K562 (cell line): ENCODE data around the gene RYK. TPM values are rescaled to one million over a fixed set of nuclear protein-coding genes. Genes with fewer than 3 reads are reported as not detected.

Experiments used
- CBX1 ChIP-seq: sonication (generic); IDR thresholded peaks from 2 replicates; pipeline ENCODE4 v1.6.1; 2016; ENCODE audit warnings: antibody characterized with exemption, low read depth, mild to moderate bottlenecking
- FIP1L1 ChIP-seq: fragments of 200-400 bp; formaldehyde crosslinking; IDR thresholded peaks from 2 replicates; pipeline ENCODE4 v1.6.1; 2018; ENCODE audit warnings: mild to moderate bottlenecking, low read depth, low read length; ENCODE audit not compliant: poor library complexity, severe bottlenecking
- MEF2A ChIP-seq: IDR thresholded peaks from 2 replicates; pipeline ENCODE4 v1.6.1; 2011; ENCODE audit warnings: low read depth, mild to moderate bottlenecking, low read length, moderate library complexity; ENCODE audit not compliant: control insufficient read depth
- NRF1 ChIP-seq, 2 experiments: fragments of 450-650 bp; IDR thresholded peaks in 1 of 2; conservative IDR thresholded peaks in 1 of 2; 2 replicates each; pipeline ENCODE4 v1.6.1; 2014; ENCODE audit warnings: mild to moderate bottlenecking in 2 of 2
- RBBP5 ChIP-seq: fragments of 200-600 bp; sonication (generic); IDR thresholded peaks from 2 replicates; pipeline ENCODE4 v1.6.1; 2012; ENCODE audit warnings: borderline replicate concordance, mild to moderate bottlenecking, low read length, control low read depth, inconsistent platforms; ENCODE audit not compliant: insufficient read depth, poor library complexity, severe bottlenecking
- RBM14 ChIP-seq: fragments of 200-400 bp; formaldehyde crosslinking; IDR thresholded peaks from 2 replicates; pipeline ENCODE4 v1.6.1; 2018; ENCODE audit warnings: low read depth, mild to moderate bottlenecking, low read length, moderate library complexity, borderline replicate concordance; ENCODE audit not compliant: insufficient read depth
- SOX6 ChIP-seq: fragments of 450-650 bp; IDR thresholded peaks from 2 replicates; pipeline ENCODE4 v1.6.1; 2014; ENCODE audit warnings: mild to moderate bottlenecking
- SRF ChIP-seq, 2 experiments: fragments of 250-450, 450-650 bp in 1 of 2; sonication (Bioruptor Pico) in 1 of 2; sonication (generic) in 1 of 2; formaldehyde crosslinking; IDR thresholded peaks; 2 replicates each; pipeline versions ENCODE4 v1.5.0 to v1.5.1; 2020 to 2022; ENCODE audit warnings: mild to moderate bottlenecking in 1 of 2, missing genetic modification reagents in 1 of 2
- YY1 ChIP-seq, 3 experiments: IDR thresholded peaks; 2 replicates each; pipeline ENCODE4 v1.6.1; 2011; ENCODE audit warnings: low read length in 2 of 3, mild to moderate bottlenecking in 2 of 3, moderate library complexity in 2 of 3, borderline replicate concordance in 1 of 3, control low read depth in 1 of 3, low read depth in 1 of 3; ENCODE audit not compliant: insufficient read depth in 3 of 3, insufficient replicate concordance in 2 of 3, control insufficient read depth in 1 of 3, insufficient read length in 1 of 3; ENCODE audit errors: extremely low read depth in 1 of 3
- ZNF134 ChIP-seq: fragments of 250-450 bp; sonication (Bioruptor Pico); conservative IDR thresholded peaks from 2 replicates; pipeline ENCODE4 v1.4.0; 2020
- ZNF146 ChIP-seq: IDR thresholded peaks from one replicate; pipeline ENCODE4 v1.6.1; 2018; ENCODE audit warnings: missing compliant biosample characterization; ENCODE audit not compliant: unreplicated experiment
- ZNF584 ChIP-seq: fragments of 200-800 bp; sonication (Bioruptor generic); IDR thresholded peaks from 2 replicates; pipeline ENCODE4 v1.6.1; 2016; ENCODE audit warnings: low read depth, mild to moderate bottlenecking, missing genetic modification characterization, missing compliant biosample characterization
- polyA plus RNA-seq, 8 experiments: library from polyadenylated mRNA; depleted of rRNA in 4 of 8; stranded (reverse) in 5 of 8; unstranded in 3 of 8; fragments of >200 nt; fragmentation: Nextera tagmentation in 2 of 8; fragmentation: Illumina TruSeq in 1 of 8; extraction: Ambion mirVana in 2 of 8; extraction: Trizol in 1 of 8; gene quantifications; 2 replicates each; pipeline versions ENCODE4 v1.2.1 to v1.2.3, GENCODE V29; 2011 to 2014; ENCODE audit warnings: inconsistent platforms in 1 of 8, missing spikeins in 1 of 8
- total RNA-seq, 7 experiments: library from RNA; depleted of rRNA in 6 of 7; stranded (reverse); fragments of >200 nt in 6 of 7; fragmentation: Illumina TruSeq in 2 of 7; extraction: Trizol in 2 of 7; gene quantifications; 2 replicates each; pipeline versions ENCODE4 v1.2.1 to v1.2.3, GENCODE V29; 2011 to 2021; ENCODE audit warnings: low replicate concordance in 1 of 7
- TF ChIP-seq, protein P1 (sequence below), 2 experiments: fragments of 450-650 bp; formaldehyde crosslinking in 1 of 2; IDR thresholded peaks; 2 replicates each; pipeline versions ENCODE4 v1.4.0 to v1.6.1; 2014 to 2020; ENCODE audit warnings: mild to moderate bottlenecking in 2 of 2, borderline replicate concordance in 1 of 2, low read depth in 1 of 2
- TF ChIP-seq, protein P2 (sequence below): fragments of 250-450 bp; sonication (Bioruptor Pico); IDR thresholded peaks from 2 replicates; pipeline ENCODE4 v1.5.1; 2021; ENCODE audit warnings: mild to moderate bottlenecking

The RYK gene
- total and polyA plus RNA-seq, 9 of the 15 experiments (the other 6 are each of a cell fraction or from before 2014, with no cell fraction given) = 4.2 to 29.5 (median 16.6) TPM

DNA sequence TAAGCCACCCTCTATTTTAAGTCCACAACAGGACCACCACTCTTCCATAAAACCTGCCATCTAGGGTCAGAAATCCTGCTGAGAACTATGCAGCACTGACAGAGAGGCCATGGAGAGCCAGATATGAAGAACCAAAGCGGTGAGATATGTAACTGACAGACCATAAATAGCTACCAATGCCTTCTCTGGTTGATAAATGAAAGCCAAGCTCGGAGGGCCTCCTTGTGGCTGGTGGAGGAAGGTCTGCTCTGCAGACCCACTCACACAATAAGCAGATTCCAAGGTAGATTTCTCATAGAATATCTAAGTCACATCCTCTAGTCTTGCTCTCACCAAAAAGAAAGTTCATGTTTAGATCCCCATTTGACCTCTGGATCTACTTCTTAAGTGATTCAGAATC, 38.9 kb downstream of the RYK start (continued):
- TF ChIP-seq, protein P1, sequence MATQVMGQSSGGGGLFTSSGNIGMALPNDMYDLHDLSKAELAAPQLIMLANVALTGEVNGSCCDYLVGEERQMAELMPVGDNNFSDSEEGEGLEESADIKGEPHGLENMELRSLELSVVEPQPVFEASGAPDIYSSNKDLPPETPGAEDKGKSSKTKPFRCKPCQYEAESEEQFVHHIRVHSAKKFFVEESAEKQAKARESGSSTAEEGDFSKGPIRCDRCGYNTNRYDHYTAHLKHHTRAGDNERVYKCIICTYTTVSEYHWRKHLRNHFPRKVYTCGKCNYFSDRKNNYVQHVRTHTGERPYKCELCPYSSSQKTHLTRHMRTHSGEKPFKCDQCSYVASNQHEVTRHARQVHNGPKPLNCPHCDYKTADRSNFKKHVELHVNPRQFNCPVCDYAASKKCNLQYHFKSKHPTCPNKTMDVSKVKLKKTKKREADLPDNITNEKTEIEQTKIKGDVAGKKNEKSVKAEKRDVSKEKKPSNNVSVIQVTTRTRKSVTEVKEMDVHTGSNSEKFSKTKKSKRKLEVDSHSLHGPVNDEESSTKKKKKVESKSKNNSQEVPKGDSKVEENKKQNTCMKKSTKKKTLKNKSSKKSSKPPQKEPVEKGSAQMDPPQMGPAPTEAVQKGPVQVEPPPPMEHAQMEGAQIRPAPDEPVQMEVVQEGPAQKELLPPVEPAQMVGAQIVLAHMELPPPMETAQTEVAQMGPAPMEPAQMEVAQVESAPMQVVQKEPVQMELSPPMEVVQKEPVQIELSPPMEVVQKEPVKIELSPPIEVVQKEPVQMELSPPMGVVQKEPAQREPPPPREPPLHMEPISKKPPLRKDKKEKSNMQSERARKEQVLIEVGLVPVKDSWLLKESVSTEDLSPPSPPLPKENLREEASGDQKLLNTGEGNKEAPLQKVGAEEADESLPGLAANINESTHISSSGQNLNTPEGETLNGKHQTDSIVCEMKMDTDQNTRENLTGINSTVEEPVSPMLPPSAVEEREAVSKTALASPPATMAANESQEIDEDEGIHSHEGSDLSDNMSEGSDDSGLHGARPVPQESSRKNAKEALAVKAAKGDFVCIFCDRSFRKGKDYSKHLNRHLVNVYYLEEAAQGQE (IDR thresholded peaks at IDR 0.05; ENCODE audit: borderline replicate concordance) = peak; percentile 24; the same call in 1 of the 2 replicates
- TF ChIP-seq, protein P1 (CRISPR knock-in tag; IDR thresholded peaks at IDR 0.05; ENCODE audit: low read depth) = no peak
- TF ChIP-seq CBX1 (no peak), SOX6 (no peak), RBBP5 (no peak), MEF2A (peak; percentile 87), RBM14 (no peak), ZNF584 (no peak), FIP1L1 (no peak), ZNF134 (no peak), YY1 (IDR thresholded peaks at IDR 0.05; ENCODE audit: borderline replicate concordance in 1 of 3, control insufficient read depth in 1 of 3, extremely low read depth in 1 of 3, insufficient read depth in 3 of 3, insufficient read length in 1 of 3, insufficient replicate concordance in 2 of 3, low read depth in 1 of 3, low read length in 2 of 3) (no peak), SRF (CRISPR knock-in tag; IDR thresholded peaks at IDR 0.05) (peak in 1 of 2 experiments; percentile 31; a peak in 1 of 4 replicates), NRF1 (conservative IDR thresholded peaks at IDR 0.05 in 1 of 2, IDR thresholded peaks at IDR 0.05 in 1 of 2) (no peak), ZNF146 (CRISPR knock-in tag) (no peak)
- TF ChIP-seq, protein P2, sequence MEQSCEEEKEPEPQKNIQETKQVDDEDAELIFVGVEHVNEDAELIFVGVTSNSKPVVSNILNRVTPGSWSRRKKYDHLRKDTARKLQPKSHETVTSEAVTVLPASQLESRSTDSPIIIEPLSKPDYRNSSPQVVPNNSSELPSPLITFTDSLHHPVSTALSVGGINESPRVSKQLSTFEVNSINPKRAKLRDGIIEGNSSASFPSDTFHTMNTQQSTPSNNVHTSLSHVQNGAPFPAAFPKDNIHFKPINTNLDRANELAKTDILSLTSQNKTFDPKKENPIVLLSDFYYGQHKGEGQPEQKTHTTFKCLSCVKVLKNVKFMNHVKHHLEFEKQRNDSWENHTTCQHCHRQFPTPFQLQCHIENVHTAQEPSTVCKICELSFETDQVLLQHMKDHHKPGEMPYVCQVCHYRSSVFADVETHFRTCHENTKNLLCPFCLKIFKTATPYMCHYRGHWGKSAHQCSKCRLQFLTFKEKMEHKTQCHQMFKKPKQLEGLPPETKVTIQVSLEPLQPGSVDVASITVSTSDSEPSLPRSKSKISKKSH (CRISPR knock-in tag) = no peak
